HG03175 (cell line): ENCODE results near the gene STRAP.
"Not testable (repeated sequence)": the region's sequence is repeated elsewhere in the genome, so short reads cannot be mapped to it uniquely, and the experiment has no call there.

Experiments
- ATAC-seq: cut with Tn5 transposase; IDR thresholded peaks from one replicate; pipeline ENCODE4 v1.9.1; 2021; ENCODE audit warnings: mild to moderate bottlenecking, moderate library complexity; ENCODE audit not compliant: unreplicated experiment

The STRAP gene

GRCh38 chr12:15868186-15868585, 14.0 kb upstream of the STRAP start:
- ATAC-seq: no peak

DNA sequence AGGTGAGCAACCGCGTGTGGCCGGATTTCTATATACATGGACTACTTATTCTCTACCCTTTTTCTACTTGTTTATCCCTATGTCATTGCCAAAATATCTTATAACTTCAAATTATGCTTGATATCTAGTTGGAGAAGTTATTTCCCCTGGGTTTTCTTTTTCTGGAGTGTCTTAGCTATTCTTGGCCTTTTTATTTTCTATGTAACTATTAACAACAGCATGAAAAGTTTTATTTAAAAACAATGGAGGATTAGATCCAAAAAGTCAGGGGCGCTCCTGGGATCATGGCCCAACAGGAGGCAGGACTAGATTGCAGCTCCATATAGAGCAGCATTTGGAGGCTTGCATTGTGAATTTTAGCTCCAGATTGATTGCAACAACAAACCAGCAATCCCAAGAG, 8.6 kb upstream of the STRAP start:
- ATAC-seq: no peak

DNA sequence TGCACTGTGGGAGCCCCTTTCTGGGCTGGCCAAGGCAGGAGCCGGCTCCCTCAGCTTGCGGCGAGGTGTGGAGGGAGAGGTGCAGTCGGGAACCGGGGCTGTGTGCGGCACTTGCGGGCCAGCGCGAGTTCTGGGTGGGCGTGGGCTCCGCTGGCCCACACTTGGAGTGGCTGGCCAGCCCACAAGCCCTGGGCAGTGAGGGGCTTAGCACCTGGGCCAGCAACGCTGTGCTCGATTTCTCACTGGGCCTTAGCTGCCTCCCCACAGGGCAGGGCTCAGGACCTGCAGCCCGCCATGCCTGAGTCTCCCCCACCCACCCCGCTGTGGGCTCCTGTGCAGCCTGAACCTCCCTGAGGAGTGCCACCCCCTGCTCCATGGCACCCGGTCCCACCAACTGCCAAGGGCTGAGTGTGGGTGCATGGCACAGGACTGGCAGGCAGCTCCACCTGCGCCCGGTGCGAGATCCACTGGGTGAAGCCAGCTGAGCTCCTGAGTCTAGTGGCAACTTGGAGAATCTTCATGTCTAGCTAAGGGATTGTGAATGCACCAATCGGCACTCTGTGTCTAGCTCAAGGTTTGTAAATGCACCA, 7.5 kb upstream of the STRAP start:
- not testable (repeated sequence) for ATAC-seq

- no peak for ATAC-seq
Measured at GRCh38 chr12:15875863-15876262, 6.3 kb upstream of the STRAP start.

DNA sequence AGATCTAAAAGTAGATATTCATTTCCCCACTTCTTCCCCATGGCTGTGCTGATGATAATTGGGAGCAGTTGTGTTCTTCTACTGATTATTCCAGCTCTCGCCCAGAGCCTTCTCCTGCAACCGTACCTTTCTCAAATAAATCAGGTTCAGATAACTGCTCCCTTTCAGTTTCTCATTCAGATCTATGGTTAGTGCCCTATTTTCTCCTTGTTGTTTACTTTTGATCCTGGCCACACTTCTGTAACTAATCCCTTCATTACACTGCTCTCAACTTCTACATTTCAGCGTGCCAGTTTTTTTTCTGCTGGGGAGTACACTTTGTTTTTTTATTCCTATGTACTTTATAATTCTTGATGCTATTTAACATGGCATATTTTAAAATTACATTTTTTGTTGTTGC, 2.8 kb upstream of the STRAP start:
- no peak for ATAC-seq

DNA sequence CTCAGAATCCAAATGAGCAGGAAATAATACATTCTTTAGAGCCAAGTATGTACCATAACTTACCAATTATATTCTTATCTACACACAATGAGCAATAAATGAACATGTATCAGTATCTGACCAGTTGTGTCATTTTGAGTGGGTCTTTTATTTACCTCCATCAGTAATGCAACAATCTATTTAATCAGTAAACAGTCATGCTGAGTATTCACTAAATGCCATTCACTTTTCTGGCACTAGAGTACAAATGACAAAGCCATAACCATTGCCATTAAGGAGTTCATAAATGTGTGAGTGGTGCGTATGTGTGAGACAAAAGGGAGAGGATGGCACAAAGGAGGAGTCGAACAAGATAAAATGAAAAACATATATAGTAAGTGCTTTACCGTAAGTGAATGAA, 1.5 kb upstream of the STRAP start:
- no peak for ATAC-seq

DNA sequence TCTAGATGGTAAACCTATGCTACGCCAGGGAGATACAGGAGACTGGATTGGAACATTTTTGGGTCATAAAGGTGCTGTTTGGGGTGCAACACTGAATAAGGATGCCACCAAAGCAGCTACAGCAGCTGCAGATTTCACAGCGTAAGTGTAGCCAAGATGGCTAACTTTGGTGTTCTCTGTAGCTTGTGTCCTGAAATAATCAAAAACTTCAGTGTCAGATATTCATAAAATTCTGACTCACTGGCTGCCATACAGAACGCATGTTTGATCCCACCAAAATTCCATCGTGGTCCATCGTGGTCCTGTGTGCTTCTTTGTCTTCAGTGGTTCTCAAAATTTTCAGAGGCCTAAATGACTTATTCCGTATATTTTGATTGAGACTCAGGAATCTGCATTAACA, 1.3 kb downstream of the STRAP start:
- ATAC-seq: no peak

DNA sequence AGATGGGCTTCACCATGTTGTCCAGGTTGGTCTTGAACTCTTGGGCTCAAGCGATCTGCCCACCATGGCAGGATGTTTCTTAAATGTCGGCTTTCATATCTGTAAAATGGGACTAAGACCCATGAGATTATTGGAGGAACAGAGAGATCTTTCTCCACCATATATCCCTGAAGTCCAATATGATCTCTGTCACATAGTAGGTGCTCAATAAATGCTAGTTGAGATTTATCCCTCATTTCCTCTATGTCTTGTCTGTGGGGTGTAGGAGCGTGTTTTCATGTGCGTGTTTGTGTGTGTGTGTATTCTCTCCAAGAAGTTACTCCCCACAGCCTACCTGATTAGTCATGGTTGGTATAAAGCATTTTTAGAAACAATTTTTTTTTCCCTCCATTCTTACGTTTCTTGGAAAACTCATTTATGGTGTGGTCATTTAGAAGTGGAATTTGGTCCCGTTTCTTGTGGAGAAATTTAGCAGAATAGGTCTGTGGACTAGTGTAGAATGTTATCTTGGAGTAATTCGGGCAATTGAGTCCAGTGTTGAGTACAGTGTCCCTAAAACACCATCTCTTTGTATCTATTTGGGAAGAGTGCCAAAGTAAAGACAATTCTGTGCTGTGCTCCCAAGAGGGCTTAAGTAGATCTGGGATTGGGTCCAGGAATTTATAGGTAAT, 4.3 kb downstream of the STRAP start:
- no peak for ATAC-seq

- ATAC-seq: no peak
Measured at GRCh38 chr12:15887043-15887817, 5.0 kb downstream of the STRAP start.

DNA sequence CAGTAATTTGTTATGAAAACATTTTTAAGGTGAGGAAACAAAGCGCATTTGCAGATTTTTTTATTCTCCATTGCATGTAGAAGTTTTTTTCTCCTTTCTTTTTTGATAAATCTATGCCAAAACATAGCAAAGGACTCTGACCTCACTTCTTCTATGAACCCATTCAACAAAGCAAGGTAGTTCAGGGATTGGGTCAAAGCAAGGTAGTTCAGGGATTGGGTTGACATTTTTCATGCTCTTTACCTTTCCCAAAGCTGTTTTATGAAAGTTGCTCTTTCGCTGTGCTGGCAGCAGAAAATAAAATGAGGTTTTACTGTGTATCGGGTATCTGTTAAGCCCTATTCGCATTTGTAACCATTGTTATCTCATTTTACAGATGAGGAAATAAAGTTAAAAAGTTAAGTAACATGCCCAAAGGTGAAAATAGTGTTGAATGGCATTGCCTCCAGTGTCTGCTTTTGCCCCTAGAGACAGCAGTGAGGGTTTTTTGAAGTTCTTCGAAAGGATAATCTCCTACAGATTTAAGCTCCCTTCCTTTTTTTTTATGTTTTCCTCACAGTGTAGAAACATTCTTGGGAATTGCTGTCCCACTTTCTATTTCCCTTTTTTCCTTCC, 10.6 kb downstream of the STRAP start:
- no peak for ATAC-seq

DNA sequence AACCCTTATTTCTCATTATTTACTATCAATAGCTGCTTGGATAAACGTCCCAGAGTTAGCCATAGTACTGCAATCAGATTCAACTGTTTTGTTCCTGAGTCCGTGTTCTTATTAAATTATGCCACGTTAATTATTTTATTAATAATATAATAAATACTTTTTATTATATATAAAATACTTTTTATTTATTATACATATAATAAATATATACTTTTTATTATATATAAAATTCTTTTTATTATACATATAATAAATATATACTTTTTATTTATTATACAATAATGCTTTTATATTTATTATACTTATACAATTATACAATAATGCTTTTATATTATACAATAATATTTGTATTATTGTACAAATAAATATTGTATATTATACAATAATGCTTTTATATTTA, 11.1 kb downstream of the STRAP start:
- no peak for ATAC-seq

DNA sequence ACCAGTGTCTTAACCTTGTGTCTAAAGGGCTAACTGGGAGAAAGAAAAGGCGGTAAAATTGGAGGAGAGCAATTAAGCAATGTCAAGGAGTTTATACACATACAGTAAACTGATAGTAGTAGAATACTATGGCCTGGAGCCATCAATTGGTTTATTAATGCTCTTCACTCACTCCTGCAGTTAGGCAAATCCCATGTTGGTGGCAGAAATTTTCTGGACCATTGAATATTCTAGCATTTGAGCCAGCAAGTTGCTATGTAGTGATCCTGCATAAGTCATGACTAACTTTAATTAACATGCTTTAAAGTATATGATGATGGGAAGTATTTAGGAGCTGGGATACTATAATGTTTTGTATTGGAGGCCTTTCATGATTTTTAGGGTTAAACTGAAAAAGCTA, 14.7 kb downstream of the STRAP start:
- no peak for ATAC-seq

- no peak for ATAC-seq
Measured at GRCh38 chr12:15897433-15897832, 15.2 kb downstream of the STRAP start.

GRCh38 chr12:15899282-15899870, 17.2 kb downstream of the STRAP start:
- peak; percentile 66 for ATAC-seq

GRCh38 chr12:15904378-15904920, 22.3 kb downstream of the STRAP start:
- no peak for ATAC-seq

DNA sequence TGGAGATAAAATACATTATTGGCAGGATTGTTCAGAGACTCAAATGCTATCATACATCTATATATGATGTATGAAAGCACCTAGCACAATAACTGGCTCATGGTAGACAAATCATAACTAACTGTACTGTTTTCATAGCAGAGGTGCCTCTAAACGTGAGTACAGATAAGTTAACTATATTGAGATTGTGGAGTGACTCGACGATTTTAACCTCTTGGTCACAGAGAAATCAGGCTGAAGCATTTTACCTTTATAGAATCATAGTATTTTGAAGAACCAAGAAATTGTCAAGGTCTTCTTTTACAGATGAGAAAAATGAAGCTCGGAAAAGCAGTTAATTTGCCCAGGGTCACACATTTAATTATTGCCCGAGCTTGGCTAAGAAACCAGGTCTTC, 28.3 kb downstream of the STRAP start:
- ATAC-seq: no peak

- ATAC-seq: peak; percentile 91
Measured at GRCh38 chr12:15910864-15911721, 28.9 kb downstream of the STRAP start, which contains the start of gene DERA. TSS of gene DERA (plus strand) at chr12:15911332. CDS start at chr12:15911384, 52 bp downstream.

GRCh38 chr12:15911931-15912330, 29.7 kb downstream of the STRAP start:
- ATAC-seq: not testable (repeated sequence)

GRCh38 chr12:15914131-15914530, 31.9 kb downstream of the STRAP start:
- not testable (repeated sequence) for ATAC-seq

GRCh38 chr12:15918066-15918465, 35.9 kb downstream of the STRAP start:
- no peak for ATAC-seq
